Endothelial cell (in vitro differentiated cells): ENCODE data around the gene TYW5. TPM values are rescaled to one million over a fixed set of nuclear protein-coding genes. Genes with fewer than 3 reads are reported as not detected.

Experiments
- DNase-seq: peaks from one replicate; pipeline ENCODE4 v3.0.0; 2021; ENCODE audit warnings: low spot score
- H3K27ac Mint-ChIP-seq: one replicate; pipeline ENCODE4 v1.8.0; 2021; ENCODE audit warnings: mixed read lengths, inconsistent platforms; ENCODE audit not compliant: unreplicated experiment
- H3K27me3 Mint-ChIP-seq: one replicate; pipeline ENCODE4 v1.8.0; 2021; ENCODE audit warnings: mild to moderate bottlenecking, moderate library complexity, mixed read lengths, inconsistent platforms; ENCODE audit not compliant: unreplicated experiment
- H3K36me3 Mint-ChIP-seq: one replicate; pipeline ENCODE4 v1.8.0; 2021; ENCODE audit warnings: mild to moderate bottlenecking, low read depth, mixed read lengths, inconsistent platforms; ENCODE audit not compliant: unreplicated experiment
- H3K4me1 Mint-ChIP-seq: one replicate; pipeline ENCODE4 v1.8.0; 2021; ENCODE audit warnings: mild to moderate bottlenecking, mixed read lengths, inconsistent platforms; ENCODE audit not compliant: unreplicated experiment
- H3K4me3 Mint-ChIP-seq: one replicate; pipeline ENCODE4 v1.8.0; 2021; ENCODE audit warnings: mild to moderate bottlenecking, mixed read lengths, inconsistent platforms; ENCODE audit not compliant: unreplicated experiment
- H3K9me3 Mint-ChIP-seq: one replicate; pipeline ENCODE4 v1.8.0; 2021; ENCODE audit warnings: mixed read lengths, inconsistent platforms; ENCODE audit not compliant: unreplicated experiment
- total RNA-seq: library from RNA; stranded (reverse); fragmentation: NEBNext Ultra II Directional; extraction: Animal tissue kit (Norgen Biotek cat#: 25700); gene quantifications from one replicate; pipeline ENCODE4 v1.2.1, GENCODE V29; 2021; ENCODE audit not compliant: unreplicated experiment
- TF ChIP-seq, protein P1 (sequence below): fragments of 200-600 bp; sonication (generic); IDR thresholded peaks from one replicate; pipeline ENCODE4 v1.5.0; 2021; ENCODE audit warnings: antibody characterized with exemption; ENCODE audit not compliant: unreplicated experiment

Gene TYW5
- total RNA-seq, 1 donor from 2014 or later = 8.3 TPM

DNA sequence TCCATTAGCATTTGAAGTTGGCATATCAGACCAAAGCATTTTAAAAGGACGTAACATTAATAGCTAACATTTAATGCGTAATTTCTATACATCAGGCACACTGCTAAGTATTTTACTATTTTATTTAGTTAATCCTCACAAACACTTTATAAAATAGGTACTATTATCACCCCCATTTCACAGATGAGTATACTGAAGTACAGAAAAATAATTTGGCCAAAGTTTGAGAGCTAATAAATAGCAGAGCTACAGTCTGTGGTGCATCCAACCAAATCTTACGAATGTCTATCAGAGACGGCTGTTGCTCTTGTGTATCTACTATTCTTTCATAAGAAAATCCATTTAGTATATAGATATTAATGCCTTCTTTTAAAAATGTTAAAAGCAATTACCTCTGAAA lies 11.9 kb downstream of the TYW5 start:
- H3K9me3 Mint-ChIP-seq = no peaks in the 10 kb centered on the region
- no peak for DNase-seq
- no peaks in the 10 kb centered on the region for H3K4me1 Mint-ChIP-seq
- no peak overlapping the region for H3K4me3 Mint-ChIP-seq
- H3K36me3 Mint-ChIP-seq = peaks cover 12% of the 10 kb centered on the region
- TF ChIP-seq, protein P1, sequence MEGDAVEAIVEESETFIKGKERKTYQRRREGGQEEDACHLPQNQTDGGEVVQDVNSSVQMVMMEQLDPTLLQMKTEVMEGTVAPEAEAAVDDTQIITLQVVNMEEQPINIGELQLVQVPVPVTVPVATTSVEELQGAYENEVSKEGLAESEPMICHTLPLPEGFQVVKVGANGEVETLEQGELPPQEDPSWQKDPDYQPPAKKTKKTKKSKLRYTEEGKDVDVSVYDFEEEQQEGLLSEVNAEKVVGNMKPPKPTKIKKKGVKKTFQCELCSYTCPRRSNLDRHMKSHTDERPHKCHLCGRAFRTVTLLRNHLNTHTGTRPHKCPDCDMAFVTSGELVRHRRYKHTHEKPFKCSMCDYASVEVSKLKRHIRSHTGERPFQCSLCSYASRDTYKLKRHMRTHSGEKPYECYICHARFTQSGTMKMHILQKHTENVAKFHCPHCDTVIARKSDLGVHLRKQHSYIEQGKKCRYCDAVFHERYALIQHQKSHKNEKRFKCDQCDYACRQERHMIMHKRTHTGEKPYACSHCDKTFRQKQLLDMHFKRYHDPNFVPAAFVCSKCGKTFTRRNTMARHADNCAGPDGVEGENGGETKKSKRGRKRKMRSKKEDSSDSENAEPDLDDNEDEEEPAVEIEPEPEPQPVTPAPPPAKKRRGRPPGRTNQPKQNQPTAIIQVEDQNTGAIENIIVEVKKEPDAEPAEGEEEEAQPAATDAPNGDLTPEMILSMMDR = no peak
- H3K27ac Mint-ChIP-seq = no peak overlapping the region
- no peaks in the 10 kb centered on the region for H3K27me3 Mint-ChIP-seq

DNA sequence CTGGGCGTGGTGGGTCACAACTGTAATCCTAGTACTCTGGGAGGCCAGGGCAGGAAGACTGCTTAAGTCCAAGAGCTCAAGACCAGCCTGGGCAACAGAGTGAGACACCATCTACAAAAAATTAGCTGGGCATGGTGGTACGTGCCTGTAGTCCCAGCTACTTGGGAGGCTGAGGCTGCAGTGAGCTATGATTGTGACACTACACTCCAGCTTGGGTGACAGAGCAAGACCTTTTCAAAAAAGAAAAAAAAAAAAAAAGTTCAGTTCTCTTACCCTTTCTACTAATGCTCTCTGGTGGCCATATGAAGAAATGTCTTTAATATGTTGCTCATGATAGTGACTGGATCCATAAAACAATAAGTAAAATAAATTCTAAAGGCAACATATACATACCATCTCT lies 14.9 kb downstream of the TYW5 start:
- H3K27ac Mint-ChIP-seq = no peak overlapping the region
- TF ChIP-seq, protein P1 = peak; percentile 62

DNA sequence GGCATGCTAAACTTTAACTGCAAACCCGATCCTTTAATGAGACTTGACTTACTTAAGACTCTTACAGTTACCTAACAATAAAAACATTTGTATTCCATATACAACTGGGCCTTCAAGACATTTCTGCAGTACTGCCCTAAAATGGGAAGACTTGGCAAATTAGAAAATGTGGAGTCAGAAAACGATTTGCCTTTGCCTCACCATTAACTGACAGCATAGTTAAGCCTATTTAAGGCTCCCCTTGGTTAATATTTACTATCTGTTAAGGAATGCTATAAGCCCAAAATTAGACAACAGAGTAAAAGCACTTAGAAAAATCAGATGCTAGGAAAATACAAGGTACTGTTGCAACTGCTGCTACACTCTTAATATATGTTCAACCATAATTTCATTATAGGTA lies 18.7 kb downstream of the TYW5 start:
- TF ChIP-seq, protein P1 = no peak
- H3K27me3 Mint-ChIP-seq = peaks cover 1% of the 10 kb centered on the region
- H3K9me3 Mint-ChIP-seq = no peaks in the 10 kb centered on the region
- DNase-seq = no peak
- peaks cover 3% of the 10 kb centered on the region for H3K36me3 Mint-ChIP-seq
- no peak overlapping the region for H3K4me3 Mint-ChIP-seq
- no peak overlapping the region for H3K27ac Mint-ChIP-seq
- no peaks in the 10 kb centered on the region for H3K4me1 Mint-ChIP-seq

More for the DNA sequence above, 14.9 kb downstream of the TYW5 start:
- no peaks in the 10 kb centered on the region for H3K4me1 Mint-ChIP-seq
- DNase-seq = no peak
- H3K9me3 Mint-ChIP-seq = no peaks in the 10 kb centered on the region
- H3K27me3 Mint-ChIP-seq = peaks cover 1% of the 10 kb centered on the region
- H3K4me3 Mint-ChIP-seq = no peak overlapping the region
- peaks cover 12% of the 10 kb centered on the region for H3K36me3 Mint-ChIP-seq

DNA sequence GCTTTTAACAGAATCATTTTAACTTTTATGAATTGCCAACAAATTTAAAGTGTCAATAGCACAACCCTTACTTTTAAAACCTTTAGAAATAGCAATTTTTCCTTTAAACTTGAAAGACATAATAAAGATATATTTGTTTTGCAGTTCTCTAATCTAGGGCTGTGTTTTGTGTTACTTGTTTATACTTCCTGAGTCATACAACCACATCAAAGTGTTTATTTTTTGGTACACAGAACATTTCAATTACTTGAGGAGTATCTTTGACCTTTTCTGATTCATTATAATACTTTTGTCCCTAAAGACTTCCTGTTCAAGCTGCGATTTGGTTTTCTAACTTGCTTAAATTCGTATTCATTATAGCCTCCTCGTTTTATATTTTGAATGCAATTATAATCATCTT lies 21.8 kb downstream of the TYW5 start:
- no peaks in the 10 kb centered on the region for H3K9me3 Mint-ChIP-seq
- H3K27me3 Mint-ChIP-seq = peaks cover 1% of the 10 kb centered on the region
- no peaks in the 10 kb centered on the region for H3K36me3 Mint-ChIP-seq
- DNase-seq = no peak
- H3K4me1 Mint-ChIP-seq = no peaks in the 10 kb centered on the region
- TF ChIP-seq, protein P1 = no peak
- H3K4me3 Mint-ChIP-seq = no peak overlapping the region
- H3K27ac Mint-ChIP-seq = no peak overlapping the region

DNA sequence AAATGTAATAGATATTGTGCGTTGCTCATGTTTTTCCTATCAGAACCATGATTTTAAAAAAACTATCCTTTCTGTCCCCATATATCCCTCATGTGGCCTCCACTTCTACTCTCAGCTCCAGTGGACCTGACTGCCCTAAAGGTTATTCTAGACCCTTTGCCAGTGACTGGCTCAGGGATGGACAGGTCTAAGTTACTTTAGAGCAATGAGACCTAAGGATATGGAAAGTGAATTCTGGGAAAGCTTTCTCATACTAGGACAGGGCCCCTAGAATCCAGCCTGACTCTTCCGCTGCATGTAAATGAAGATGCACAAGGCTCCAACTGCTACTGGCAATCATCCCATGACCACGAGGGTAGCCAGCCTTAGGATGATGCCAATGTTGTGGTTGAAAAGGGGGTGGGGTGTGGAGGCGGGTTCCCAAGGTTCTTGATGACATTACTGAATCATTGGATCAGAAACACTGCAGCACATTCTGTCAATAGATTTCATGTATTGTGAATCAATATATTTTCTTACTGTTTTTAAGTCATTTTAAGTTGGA lies 22.9 kb downstream of the TYW5 start:
- no peaks in the 10 kb centered on the region for H3K4me1 Mint-ChIP-seq
- H3K27ac Mint-ChIP-seq = no peak overlapping the region
- H3K36me3 Mint-ChIP-seq = no peaks in the 10 kb centered on the region
- H3K4me3 Mint-ChIP-seq = no peak overlapping the region
- no peaks in the 10 kb centered on the region for H3K9me3 Mint-ChIP-seq
- peaks cover 1% of the 10 kb centered on the region for H3K27me3 Mint-ChIP-seq
- DNase-seq = no peak
- TF ChIP-seq, protein P1 = no peak
